MCF 10A (cell line): ENCODE data around the gene GLDC. TPM values are rescaled to one million over a fixed set of nuclear protein-coding genes. Genes with fewer than 3 reads are reported as not detected.

Source experiments
- BruUV-seq: library from RNA; stranded (reverse); fragments of 400-500 nt; replicated peaks from 2 replicates; lab custom pipeline; 2021; lab: Mats Ljungman, UMichigan
- CTCF ChIA-PET: fragments of 300-600 bp; sonication (Branson Sonifier 250); formaldehyde crosslinking; extraction: SDS; loops from one replicate; lab custom pipeline; 2021; ENCODE audit warnings: antibody characterized with exemption, inconsistent platforms; lab: Yijun Ruan, JAX
- POLR2A ChIA-PET: fragments of 300-600, 350-650 bp; sonication (Branson Sonifier 250); formaldehyde crosslinking; extraction: SDS; loops from one replicate; lab custom pipeline; 2020; ENCODE audit warnings: antibody characterized with exemption, inconsistent platforms; lab: Yijun Ruan, JAX
- DNase-seq: peaks from one replicate; pipeline ENCODE4 v3.0.0-alpha.2; 2018; ENCODE audit not compliant: unreplicated experiment
- H3K27ac Mint-ChIP-seq: one replicate; pipeline ENCODE4 v1.8.0; 2022; ENCODE audit warnings: mild to moderate bottlenecking, low read depth, mixed read lengths; ENCODE audit not compliant: unreplicated experiment
- H3K27me3 Mint-ChIP-seq: one replicate; pipeline ENCODE4 v1.8.0; 2022; ENCODE audit warnings: mixed read lengths; ENCODE audit not compliant: insufficient read depth, unreplicated experiment
- H3K36me3 Mint-ChIP-seq: one replicate; pipeline ENCODE4 v1.8.0; 2022; ENCODE audit warnings: mild to moderate bottlenecking, moderate library complexity, mixed read lengths; ENCODE audit not compliant: insufficient read depth, unreplicated experiment
- H3K4me1 Mint-ChIP-seq: one replicate; pipeline ENCODE4 v1.8.0; 2022; ENCODE audit warnings: mixed read lengths; ENCODE audit not compliant: insufficient read depth, unreplicated experiment
- H3K4me3 Mint-ChIP-seq: one replicate; pipeline ENCODE4 v1.8.0; 2022; ENCODE audit warnings: mild to moderate bottlenecking, moderate library complexity, mixed read lengths; ENCODE audit not compliant: unreplicated experiment
- H3K9me3 Mint-ChIP-seq: one replicate; pipeline ENCODE4 v1.8.0; 2022; ENCODE audit warnings: mixed read lengths; ENCODE audit not compliant: unreplicated experiment
- intact Hi-C: fragments of 100-400 bp; cut with micrococcal nuclease; formaldehyde crosslinking; loops from 2 replicates; pipeline ENCODE4 v1.14.1; 2022
- total RNA-seq: library from RNA; stranded (reverse); gene quantifications from 2 replicates; pipeline ENCODE4 v1.2.3, GENCODE V29; 2022
- TF ChIP-seq, protein P1 (sequence below): fragments of 200-600 bp; IDR thresholded peaks from one replicate; pipeline ENCODE4 v1.8.0; 2022; ENCODE audit warnings: antibody characterized with exemption, mild to moderate bottlenecking; ENCODE audit not compliant: unreplicated experiment

Gene GLDC
- total RNA-seq, 1 experiment from 2014 or later: 2.9 TPM

DNA sequence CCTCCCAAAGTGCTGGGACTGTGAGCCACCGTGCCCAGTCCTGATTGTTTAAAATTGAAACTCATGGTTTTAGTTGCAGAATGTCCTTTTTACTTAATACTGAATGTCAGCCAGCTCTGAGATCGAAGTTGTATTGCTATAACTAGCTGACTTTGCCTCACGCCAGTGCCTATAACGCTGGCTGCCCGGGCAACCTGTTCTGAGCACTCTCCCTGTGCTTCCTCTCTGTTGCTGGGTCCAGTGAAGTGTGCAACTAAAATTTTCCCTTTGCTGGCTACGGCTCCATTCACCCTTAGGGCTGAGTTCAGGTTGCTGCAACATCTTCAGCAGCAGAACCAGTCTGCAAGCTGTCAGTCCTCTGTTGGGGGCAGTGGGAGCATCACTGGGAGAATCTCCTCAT lies 65.9 kb downstream of the GLDC start:
- Mint-ChIP-seq H3K4me3 (no peak overlapping the region), H3K4me1 (no peaks in the 10 kb centered on the region), H3K27ac (no peak overlapping the region), H3K9me3 (no peaks in the 10 kb centered on the region), H3K27me3 (no peaks in the 10 kb centered on the region), H3K36me3 (no peaks in the 10 kb centered on the region)
- CTCF ChIA-PET: interaction anchor here (1.3 to 3.1 kb wide), 3 partner anchors 11 to 90 kb away, joined by 3 to 23 read pairs (median 5); no protein-coding TSS in a partner anchor
- no TSS peak for BruUV-seq
- POLR2A ChIA-PET: no interaction called here
- no peak for DNase-seq
- TF ChIP-seq, protein P1, sequence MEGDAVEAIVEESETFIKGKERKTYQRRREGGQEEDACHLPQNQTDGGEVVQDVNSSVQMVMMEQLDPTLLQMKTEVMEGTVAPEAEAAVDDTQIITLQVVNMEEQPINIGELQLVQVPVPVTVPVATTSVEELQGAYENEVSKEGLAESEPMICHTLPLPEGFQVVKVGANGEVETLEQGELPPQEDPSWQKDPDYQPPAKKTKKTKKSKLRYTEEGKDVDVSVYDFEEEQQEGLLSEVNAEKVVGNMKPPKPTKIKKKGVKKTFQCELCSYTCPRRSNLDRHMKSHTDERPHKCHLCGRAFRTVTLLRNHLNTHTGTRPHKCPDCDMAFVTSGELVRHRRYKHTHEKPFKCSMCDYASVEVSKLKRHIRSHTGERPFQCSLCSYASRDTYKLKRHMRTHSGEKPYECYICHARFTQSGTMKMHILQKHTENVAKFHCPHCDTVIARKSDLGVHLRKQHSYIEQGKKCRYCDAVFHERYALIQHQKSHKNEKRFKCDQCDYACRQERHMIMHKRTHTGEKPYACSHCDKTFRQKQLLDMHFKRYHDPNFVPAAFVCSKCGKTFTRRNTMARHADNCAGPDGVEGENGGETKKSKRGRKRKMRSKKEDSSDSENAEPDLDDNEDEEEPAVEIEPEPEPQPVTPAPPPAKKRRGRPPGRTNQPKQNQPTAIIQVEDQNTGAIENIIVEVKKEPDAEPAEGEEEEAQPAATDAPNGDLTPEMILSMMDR: no peak
- intact Hi-C loops: no loop called here

DNA sequence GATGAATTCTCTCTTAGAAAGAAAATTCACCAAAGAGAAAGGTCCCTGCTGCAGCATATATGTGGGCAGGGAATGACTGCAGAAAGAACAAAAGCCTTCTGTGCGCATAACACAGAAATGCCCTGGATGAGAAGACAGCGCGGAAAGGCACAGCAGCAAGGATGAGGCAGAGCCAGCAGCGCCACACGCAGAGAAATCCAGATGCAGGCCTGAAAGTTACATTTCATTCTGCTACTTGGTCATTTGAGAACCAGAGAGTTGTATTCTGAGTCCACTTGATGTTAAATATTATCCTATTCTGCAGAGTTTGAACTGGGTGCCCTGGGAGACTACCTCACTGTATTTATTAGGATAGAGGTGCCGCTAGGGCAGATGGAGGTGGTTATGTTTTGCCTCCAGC lies 68.5 kb downstream of the GLDC start:
- DNase-seq: no peak
- TF ChIP-seq, protein P1: no peak
- no peak overlapping the region for H3K27ac Mint-ChIP-seq
- no peaks in the 10 kb centered on the region for H3K27me3 Mint-ChIP-seq
- no TSS peak for BruUV-seq
- intact Hi-C loops: no loop called here
- H3K9me3 Mint-ChIP-seq: no peaks in the 10 kb centered on the region
- H3K36me3 Mint-ChIP-seq: no peaks in the 10 kb centered on the region
- POLR2A ChIA-PET: interaction anchor here (0.6 kb wide), 1 partner anchor 175 kb away, joined by 3 read pairs; no protein-coding TSS in a partner anchor
- no peaks in the 10 kb centered on the region for H3K4me1 Mint-ChIP-seq
- H3K4me3 Mint-ChIP-seq: no peak overlapping the region
- CTCF ChIA-PET: interaction anchor here (0.7 to 3.8 kb wide), 4 partner anchors 10 to 223 kb away, joined by 5 to 24 read pairs (median 13); no protein-coding TSS in a partner anchor

DNA sequence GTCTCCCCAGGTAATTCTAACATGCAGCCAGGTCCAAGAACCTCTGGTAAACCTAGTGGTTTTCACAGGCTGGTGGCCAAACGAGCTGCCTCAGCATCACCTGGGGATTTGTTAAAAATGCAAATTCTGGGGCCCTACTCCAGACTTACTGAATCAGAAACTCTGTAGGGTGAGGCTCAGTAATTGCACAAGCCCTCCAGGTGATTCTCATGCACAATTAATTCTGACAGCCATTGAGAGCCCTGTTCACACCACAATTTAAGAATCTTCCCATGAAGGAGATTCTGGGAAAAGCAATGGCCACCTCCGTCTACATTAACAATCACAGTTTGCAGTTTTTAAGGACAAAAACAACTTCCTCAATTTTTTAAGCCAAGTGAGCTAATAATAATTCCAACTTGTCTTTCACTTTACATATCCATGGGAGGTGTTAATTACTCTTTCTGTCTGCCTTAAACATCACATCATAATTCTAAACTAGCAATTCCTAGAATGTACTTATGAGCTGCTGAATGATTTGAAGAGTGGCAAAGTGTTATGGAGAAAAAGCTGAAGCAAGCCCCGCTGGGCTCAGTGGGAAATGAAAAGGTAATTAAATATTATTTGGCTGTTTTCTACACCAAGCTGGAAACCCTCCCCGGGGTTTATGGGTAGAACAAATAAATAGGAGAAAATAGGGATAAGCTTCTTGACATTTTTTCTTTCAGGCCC lies 70.0 kb downstream of the GLDC start:
- no peaks in the 10 kb centered on the region for H3K27me3 Mint-ChIP-seq
- no peak overlapping the region for H3K4me3 Mint-ChIP-seq
- no peaks in the 10 kb centered on the region for H3K9me3 Mint-ChIP-seq
- intact Hi-C loops: no loop called here
- no peaks in the 10 kb centered on the region for H3K36me3 Mint-ChIP-seq
- DNase-seq: no peak
- H3K27ac Mint-ChIP-seq: no peak overlapping the region
- no peaks in the 10 kb centered on the region for H3K4me1 Mint-ChIP-seq
- CTCF ChIA-PET: interaction anchor here (0.7 to 3.8 kb wide), 8 partner anchors 9 to 221 kb away, joined by 3 to 24 read pairs (median 7); no protein-coding TSS in a partner anchor
- BruUV-seq: no TSS peak
- POLR2A ChIA-PET: interaction anchor here (0.6 to 0.7 kb wide), 3 partner anchors 29 to 168 kb away, joined by 3 read pairs; no protein-coding TSS in a partner anchor
- TF ChIP-seq, protein P1: no peak

DNA sequence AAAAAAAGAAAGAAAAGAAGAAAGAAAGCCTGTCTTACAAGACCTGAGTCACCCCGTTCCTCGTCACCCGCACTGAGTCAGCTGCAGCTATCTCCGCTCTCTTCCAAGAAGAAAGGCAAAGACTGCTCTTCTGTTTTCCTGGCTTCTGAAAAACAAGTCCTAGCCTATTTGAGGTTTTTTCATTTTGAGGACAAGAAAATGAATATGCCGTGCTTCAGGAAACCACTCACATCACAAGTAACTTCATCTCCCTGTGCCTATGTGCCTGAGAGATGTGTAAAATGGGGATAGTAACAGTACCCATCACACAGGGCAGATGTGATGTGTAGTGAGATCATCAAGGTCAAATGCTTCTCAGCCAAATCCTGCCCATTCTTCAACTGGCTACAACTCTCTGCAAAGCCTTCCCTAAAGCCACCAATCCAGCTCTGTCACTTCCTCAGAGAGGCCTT lies 78.4 kb downstream of the GLDC start:
- H3K4me3 Mint-ChIP-seq: peak overlapping the region; percentile 64
- H3K27ac Mint-ChIP-seq: peak overlapping the region; percentile 64
- BruUV-seq: no TSS peak
- no peaks in the 10 kb centered on the region for H3K9me3 Mint-ChIP-seq
- no peaks in the 10 kb centered on the region for H3K36me3 Mint-ChIP-seq
- intact Hi-C loops: loop anchor here (1.0 to 5.0 kb wide), 3 partner anchors 70 to 512 kb away; no protein-coding TSS in a partner anchor
- TF ChIP-seq, protein P1: no peak
- ChIA-PET CTCF (interaction anchor here (0.6 to 7.2 kb wide), 17 partner anchors 10 to 1766 kb away, joined by 3 to 151 read pairs (median 4); no protein-coding TSS in a partner anchor), POLR2A (interaction anchor here (0.6 to 4.3 kb wide), 16 partner anchors 13 to 215 kb away, joined by 3 to 49 read pairs (median 4); partner anchors contain the start of genes KDM4C and UHRF2)
- H3K4me1 Mint-ChIP-seq: peaks cover 19% of the 10 kb centered on the region
- peak; percentile 87 for DNase-seq
- H3K27me3 Mint-ChIP-seq: no peaks in the 10 kb centered on the region
